ENCODE measurements around the gene MTMR6.

MTMR6 gene

DNA sequence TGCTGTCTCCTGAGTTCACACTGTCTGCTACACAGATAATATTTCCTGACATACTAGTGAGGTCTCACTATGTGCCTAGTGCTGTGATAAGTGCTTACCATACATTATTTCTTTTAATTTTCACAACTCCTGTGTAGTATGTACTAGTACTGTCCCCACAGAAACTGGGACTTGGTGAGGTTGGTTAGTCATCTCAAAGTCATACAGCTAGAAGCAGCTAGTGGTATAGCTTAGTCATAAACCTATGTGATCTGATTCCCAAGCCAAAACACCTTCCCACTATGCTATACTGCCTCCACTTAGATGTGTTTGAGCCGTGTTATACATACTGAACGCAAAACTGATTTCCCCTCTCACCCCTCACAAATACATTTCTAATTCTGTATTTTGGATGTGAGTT is 10.5 kb downstream of the MTMR6 start:
- DNase-seq: no peak

DNA sequence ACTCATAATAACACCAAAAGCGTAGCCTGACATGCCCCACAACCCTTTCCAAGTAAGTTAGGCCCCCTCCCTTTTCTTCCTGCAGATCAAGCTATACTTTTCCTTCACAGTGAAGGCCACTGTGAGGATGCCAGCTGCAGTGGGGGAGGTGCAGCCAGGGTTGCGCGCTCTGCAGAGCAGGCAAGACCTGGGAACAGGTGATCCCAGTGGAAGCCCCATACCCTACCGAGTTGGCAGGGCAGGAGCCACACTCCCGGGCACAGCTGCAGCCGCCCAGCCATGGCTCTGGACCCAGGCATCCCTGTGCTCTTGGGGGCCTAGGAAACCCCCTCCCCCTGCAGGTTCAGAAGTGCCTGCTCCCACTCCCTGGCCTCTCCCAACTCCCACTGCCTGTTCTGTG is 18.7 kb downstream of the MTMR6 start:
- no peak for DNase-seq

GRCh38 chr13:25267715-25268114 is 19.6 kb downstream of the MTMR6 start:
- DNase-seq: no peak

- DNase-seq: no peak
Observed at GRCh38 chr13:25266706-25267105, 20.6 kb downstream of the MTMR6 start.

DNA sequence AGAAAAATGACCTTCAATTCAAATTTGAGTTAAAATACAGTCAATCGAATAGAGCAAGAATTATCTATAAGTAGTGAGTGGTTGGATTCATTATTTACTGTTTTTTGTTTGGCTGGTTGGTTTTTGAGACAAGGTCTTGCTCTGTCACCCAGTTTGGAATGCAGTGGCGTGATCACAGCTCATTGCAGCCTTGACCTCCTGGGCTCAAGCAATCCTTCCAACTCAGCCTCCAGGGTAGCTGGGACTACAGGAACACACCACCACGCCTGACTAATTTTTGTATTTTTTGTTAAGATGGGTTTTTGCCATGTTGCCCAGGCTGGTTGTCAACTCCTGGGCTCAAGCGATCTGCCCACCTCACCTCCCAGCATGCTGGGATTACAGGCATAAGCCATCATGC is 25.0 kb downstream of the MTMR6 start:
- no peak for DNase-seq

GRCh38 chr13:25253702-25254101 is 33.6 kb downstream of the MTMR6 start:
- DNase-seq: no peak

GRCh38 chr13:25252752-25253151 is 34.5 kb downstream of the MTMR6 start:
- no peak for DNase-seq

GRCh38 chr13:25252225-25252624 is 35.1 kb downstream of the MTMR6 start:
- no peak for DNase-seq

GRCh38 chr13:25249001-25249543 is 38.2 kb downstream of the MTMR6 start:
- no peak for DNase-seq

DNA sequence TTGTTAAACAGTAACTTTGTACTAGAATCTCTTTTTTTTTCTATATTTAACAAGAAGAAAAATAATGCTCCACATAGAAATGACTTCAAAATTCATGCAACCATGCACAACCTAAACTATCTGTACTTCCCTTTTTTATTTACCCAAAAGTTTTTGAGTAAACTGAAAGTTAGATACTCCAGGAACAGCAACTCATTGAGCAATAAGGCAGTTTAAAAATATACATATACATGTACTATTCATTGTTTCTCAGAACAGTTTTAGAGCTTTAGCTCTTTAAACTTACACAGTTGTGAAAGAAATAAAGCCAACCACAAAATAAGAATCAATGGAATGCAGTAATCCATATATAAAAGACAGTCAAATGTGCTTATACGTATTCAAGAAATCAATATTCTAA is 39.2 kb downstream of the MTMR6 start:
- no peak for DNase-seq

GRCh38 chr13:25247360-25247759 is 39.9 kb downstream of the MTMR6 start:
- DNase-seq: no peak

GRCh38 chr13:25244123-25244522 is 43.2 kb downstream of the MTMR6 start:
- DNase-seq: no peak

DNA sequence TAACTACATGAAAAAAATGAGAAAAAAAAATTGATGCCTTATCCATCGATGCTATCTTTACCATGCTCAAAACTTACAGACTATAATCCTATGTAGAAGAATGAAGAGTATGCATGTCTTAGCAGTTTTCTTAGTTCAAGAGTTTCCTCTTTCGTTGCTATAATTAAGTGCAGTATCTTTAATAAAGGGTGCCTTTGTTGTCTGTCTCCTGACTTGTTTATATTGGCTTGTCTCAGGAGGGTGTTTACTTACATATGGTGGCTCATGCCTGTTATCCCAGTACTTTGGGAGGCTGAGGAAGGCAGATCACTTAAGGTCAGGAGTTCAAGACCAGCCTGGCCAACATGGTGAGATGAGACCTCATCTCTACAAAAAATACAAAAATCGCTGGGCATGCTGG is 44.3 kb downstream of the MTMR6 start:
- DNase-seq: no peak

DNA sequence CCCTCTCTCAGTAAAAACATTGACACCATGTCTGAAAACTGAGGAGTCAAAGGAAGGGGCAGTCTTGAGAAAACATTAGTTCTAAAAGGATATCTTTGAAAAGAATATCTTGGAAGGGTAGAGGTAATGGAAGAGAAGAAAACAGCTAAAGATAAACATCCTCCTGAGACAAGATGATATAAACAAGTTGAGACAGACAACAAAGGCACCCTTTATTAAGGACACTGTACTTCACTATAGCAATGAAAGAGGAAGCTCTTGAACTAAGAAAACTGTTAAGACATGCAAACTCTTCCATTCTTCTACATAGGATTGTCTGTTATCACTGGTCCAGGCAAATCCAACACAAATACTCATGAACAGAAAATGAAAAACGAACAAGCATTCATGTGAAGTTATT is 46.3 kb downstream of the MTMR6 start:
- DNase-seq: no peak

DNA sequence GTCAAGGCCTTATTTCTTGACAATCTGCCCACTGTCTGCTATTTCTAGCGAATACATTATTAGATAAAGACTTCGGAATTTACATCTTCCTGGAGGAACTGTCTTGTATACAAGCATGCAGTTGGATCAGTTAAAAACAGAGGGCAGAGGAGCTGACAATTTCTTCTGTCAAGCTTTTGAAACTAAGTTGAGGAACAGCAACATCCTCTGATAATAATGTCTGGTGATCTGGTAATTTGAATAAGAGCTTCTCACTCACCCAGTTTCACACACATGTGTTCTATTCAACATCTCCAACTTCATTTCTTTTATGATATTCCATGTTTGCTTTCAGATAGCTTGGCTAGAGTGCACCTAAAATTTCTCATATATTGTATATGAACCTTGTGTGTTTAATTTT is 50.2 kb downstream of the MTMR6 start:
- no peak for DNase-seq

DNA sequence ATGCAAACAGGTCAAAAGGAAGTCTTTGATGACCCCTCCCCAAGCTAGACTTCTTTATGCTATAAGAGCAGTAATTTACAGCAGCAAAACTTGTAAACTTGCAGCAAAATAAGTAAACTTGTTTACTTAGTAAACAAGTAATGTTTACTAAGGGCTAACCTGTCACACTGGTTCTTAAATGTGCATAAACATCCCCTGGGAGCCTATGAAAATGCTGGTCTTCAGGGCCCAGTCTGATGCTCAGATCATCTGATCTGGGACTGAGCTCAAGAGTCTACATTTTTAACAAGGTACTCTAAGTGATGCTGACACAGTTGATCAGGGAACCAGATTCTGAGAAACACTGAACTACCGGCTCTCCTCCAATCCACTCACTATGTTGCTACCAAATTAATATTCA is 53.4 kb downstream of the MTMR6 start:
- DNase-seq: no peak

GRCh38 chr13:25232937-25233515 is 54.3 kb downstream of the MTMR6 start:
- DNase-seq: no peak

- DNase-seq: no peak
Observed at GRCh38 chr13:25231517-25231916, 55.8 kb downstream of the MTMR6 start.

- no peak for DNase-seq
Observed at GRCh38 chr13:25227690-25228089, 59.6 kb downstream of the MTMR6 start.

GRCh38 chr13:25225970-25226369 is 61.3 kb downstream of the MTMR6 start:
- no peak for DNase-seq

DNA sequence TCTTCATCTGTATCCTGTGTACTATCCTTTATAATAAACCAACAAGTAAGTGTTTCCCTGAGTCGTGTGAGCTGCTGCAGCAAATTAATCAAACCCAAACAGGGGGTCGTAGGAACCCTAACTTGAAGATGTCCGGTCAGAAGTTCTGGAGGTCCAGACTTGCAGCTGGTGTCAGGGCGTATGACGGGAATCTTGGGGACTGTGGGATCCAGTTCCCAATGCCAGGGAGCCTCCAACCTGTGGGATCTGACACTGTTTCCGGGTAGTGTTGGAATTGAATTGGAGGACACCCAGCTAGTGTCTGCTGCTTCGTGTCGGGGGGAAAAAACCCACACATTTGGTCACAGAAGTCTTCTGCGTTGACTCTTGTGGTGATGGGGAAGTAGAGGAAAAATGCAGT is 63.1 kb downstream of the MTMR6 start:
- no peak for DNase-seq

GRCh38 chr13:25222740-25223139 is 64.5 kb downstream of the MTMR6 start:
- DNase-seq: no peak

DNA sequence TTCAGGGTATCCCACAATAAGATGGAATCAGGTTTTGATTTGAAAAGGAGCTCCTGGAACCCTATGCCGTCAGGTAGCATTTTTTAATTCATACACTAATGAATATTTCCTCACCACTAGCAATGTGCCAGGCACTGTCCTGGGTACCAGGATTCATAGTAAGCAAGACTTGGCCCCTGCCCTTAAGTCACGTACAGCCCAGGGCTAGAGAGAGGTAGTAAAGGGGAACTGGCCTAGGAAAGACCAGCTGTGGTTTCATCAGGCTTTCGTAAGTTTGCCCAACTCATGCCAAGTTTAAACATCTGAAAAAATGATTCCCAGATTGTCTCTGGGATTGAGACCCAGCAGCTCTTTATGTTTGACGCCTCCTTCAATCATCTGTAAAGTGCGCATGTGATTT is 69.3 kb downstream of the MTMR6 start:
- no peak for DNase-seq

DNA sequence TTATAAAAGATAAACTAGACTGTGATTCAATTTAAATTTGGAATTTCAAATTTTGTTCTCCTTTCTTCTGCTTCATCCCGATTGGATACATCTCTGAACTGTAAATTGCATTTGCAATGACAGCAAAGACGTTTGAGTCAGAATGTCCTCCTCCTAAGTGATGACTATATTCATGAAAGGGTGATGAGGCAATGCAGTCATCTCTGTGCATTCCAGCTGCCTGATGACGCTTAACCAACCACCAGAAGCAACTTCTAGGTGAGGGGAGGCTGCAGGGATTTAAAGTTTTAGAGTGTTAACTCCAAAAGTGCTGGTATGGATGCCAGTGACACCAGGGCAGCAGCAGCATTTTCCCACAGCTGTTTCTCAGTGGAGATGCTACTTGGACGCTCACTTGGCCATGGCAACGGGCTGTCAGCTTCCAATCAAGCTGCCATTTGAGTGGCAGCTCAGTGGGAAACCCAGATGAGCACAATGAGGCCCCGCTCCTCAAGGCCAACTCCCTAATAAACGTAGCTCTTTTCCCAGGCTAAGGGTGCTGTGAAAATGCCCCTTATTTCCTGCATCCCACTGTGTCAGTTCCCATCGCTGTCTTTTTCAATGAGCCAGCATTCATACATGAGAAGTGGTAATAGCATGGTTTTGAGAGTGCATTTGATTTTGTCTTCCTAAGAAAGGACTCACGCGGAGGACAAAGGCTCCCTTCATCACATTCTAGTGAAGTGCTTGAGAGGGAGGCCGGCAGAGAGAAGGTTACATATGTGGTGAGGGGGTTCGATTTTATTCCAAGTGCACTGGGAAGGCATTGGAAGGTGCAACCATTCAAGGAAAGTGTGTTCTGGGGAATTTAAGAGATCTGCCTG is 70.0 kb downstream of the MTMR6 start:
- DNase-seq: no peak

DNA sequence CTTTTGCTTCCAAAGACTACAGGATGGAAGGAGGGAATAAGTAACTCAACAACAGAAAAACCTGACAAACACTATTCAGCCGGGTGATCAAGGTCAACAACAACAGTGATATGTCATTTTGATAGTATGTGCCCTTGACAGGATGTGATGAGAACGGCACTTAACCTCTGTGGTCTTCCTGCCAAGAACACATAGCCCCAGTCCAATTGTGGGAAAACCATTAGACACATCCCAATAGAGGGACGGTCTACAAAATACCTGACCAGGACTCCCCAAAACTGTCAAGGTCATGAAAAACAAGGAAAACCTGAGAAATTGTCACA is 72.1 kb downstream of the MTMR6 start:
- no peak for DNase-seq
